NCI-H2107 treated with DMSO at 0.1 percent for 48 hours (cell line): ENCODE measurements around the gene CYP2U1.
A peak's percentile ranks its signal among the peaks of the same experiment; 100 is the strongest.

ENCODE experiments used
- DNase-seq: peaks from one replicate; lab custom pipeline; 2025; ENCODE audit not compliant: unreplicated experiment; lab: John Stamatoyannopoulos, UW

Gene CYP2U1

GRCh38 chr4:107978716-107979451 lies 47.5 kb downstream of the CYP2U1 start:
- peak; percentile 1 for DNase-seq

DNA sequence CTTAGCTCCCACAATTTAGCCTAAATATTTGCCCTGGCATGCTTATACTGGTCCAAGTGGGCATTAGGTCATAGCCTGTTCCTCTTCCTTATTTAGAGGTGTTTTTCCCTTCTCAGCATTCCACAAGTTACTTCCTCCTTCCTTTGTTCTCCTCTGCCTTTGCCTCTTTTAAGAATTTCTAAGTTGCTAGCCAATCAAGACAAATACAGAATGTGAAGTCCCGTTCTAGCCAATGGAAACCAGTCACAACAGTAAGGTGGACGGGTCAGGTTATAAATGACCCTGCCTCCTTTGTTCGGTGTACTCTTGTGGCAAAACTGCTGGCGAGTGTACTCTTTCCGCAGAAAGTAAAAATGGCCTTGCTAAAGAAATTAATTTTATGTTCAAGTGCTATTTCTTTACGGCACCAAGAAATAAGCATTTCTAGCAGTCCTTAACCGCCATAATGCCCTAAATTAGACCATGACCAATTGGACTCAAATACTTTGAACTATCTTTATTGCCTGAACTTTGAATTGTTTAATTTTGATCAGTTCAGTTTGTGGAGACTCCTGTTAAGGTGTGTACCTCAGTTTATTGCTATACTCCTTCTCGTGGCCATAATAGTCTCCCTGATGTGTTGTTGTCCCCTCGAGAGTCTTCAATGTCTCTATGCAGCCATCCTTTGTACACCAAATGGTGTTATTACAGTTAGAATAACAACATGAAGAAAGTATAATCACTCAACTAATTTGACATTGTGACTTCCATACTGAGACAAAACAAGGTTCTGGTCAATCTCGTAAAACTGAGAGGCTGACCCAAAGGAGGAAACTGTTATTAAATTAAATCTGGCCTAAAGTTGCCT lies 56.8 kb downstream of the CYP2U1 start:
- DNase-seq, result no peak

DNA sequence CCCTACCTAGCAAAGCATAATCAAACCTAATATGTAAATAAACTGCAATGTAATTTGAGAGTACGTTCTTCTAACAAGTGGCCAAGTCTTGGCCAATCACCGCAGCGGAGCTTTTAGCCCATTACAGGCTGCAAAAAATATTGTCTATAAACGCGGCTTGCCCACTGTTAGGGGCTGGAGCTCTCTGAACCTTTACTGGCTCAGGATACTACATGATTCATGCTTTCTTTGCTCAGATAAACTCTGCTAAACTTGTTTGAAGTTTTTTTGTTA lies 57.4 kb downstream of the CYP2U1 start:
- DNase-seq, result peak; percentile 14

DNA sequence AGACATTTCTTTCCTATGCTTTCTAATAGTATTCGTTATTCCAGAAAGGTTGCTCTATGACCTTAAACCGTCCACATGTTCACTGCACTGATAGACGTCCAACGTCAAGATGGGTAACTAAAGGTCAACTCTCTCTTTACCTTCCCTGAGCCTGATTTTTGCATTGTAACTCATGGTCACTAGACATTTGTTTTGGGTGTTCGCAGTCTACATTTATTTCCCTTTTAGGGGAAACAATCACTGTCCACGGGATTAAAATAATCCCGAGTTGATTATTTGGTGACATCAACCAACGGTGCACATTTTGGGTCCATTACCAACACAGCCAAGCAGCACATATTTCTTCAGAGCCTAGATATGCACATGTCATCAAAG lies 57.8 kb downstream of the CYP2U1 start:
- DNase-seq, result no peak

DNA sequence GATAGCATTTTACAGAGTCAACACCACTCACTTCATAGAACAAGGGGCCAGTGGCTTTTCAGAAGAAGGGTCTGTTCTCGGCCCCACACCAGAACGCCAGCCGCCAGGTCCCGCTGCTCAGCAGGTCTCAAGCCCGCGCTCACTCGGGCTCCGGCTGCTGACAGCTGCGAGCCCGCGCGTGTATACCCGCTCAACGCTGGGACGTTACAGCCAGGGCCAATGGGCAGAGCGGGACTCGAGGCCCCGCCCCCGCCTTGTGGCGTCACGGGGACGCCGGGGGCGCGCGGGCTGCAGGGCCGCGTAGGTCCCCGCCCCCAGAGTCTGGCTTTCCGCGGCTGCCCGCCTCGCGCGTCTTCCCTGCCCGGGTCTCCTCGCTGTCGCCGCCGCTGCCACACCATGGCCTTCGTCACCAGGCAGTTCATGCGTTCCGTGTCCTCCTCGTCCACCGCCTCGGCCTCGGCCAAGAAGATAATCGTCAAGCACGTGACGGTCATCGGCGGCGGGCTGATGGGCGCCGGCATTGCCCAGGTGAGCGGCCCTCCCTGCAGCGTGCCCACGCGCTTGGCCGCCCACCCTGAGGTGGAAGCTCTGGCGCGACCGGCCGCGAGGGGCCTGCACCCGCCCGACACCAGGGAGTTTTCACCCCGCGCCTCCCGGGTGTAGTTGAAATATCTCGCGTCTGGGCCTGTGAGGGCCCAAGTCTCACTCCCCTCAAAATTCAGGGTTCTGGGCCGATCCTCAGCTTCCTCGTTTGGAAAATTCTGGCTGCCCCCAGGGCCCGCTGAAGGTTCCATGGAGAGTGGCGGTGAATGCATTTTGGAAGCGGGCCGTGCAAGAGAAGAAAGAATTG lies 58.4 kb downstream of the CYP2U1 start, which contains the start of gene HADH:
TSS of gene HADH (plus strand) at position 353 of the 850 bp plus-strand sequence. CDS start at position 397, 44 bp downstream.
- peak; percentile 38 for DNase-seq

DNA sequence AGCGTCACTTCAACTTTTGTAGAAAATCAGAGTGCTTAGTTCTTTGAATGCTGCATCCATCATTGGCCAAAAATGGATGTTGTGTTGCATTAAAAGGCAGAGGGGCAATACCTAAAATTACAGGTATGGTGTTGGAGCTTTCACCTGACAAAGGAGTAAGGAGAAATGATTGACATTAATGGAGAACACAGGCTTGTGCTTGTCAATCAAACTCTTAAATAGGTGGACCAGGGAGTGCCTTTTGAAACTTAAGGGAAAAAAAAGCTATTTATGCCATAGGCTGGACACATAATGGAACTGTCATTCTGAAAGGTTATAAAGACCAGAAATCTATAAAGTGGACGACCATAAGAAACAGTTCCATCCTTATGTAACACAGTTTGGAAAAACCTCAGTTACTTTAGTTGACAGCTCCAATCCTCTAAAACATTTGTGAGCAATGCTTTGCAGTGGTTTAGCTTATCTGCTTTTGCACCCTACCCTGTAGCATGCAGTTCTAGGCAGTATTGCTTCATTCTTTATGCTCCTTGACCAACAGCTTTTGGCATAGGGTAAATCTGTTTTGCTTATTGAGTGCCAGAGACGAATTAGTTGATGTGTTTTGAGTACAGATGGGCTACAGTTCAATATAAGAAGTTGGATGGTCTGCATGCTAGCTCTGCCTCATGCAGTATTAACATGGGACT lies 60.7 kb downstream of the CYP2U1 start:
- no peak for DNase-seq

- no peak for DNase-seq
These were observed 62.6 kb downstream of the CYP2U1 start for GRCh38 chr4:107993969-107994368.

DNA sequence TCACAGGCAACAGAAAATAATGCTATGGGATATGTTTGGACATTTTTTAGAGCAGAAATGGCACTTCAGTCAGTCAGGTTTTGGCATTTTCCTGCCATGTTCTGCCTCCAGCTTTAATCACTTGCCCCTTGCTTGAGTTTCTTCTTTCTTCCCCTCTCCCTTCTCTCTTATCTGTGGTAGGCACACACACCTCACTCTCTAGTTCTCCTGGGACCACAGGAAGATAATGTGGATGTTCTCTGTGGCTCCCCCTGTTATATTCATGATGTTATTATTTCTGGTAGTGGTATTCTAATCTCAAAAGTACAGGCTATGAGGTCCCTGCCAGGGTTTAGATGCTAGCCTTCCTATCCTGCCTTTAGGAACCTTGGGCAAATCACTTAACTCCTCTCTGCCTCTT lies 63.5 kb downstream of the CYP2U1 start:
- DNase-seq, result no peak

DNA sequence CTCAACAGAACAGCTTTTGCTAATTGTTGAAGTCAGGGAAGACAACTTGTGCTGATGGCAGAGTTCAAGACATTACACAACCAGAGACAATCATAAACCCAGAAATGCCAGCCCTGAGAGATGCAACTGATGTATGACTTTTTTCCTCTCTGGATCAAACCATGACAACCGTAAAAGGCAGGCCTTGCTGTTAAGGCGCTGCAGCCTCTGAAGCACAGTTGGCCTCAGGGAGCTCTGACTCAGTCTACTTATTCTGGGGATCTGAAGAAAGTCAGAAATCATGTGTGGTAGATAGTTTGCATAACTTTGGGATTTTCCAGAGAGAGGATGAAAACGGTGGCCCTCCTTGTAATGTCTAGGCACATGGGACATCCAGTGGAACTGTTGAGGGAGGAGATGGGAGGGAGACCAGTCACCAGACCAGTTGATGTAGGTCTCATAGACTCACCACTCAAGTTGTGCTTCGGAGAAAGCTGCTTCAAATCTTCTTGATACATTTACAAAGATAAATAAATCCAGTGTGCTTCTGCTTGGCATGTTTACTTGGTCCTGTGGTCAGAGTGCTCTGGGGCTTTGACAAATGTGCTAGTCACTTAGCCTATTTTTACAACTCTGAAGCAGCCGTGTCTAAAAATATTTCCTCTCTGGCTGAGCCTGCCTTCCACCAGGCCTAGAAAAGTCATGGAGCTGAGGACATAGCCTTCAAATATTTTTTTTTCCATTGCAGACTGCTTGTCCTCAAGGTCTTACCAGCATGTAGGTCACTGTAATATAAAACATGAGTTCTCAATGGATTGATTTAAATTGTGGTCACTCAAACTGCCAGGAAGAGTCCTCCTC lies 65.8 kb downstream of the CYP2U1 start:
- DNase-seq, result no peak

GRCh38 chr4:107997794-107998193 lies 66.4 kb downstream of the CYP2U1 start:
- no peak for DNase-seq

- peak; percentile 20 for DNase-seq
These were observed 68.7 kb downstream of the CYP2U1 start for GRCh38 chr4:107999932-108000539.

GRCh38 chr4:108001540-108002135 lies 70.3 kb downstream of the CYP2U1 start:
- no peak for DNase-seq
